GM19324 (cell line): Measurements from ENCODE around the gene FRAT1.
"Not testable (repeated sequence)": the region's sequence is repeated elsewhere in the genome, so short reads cannot be mapped to it uniquely, and the experiment has no call there.

Experiments used
- ATAC-seq: cut with Tn5 transposase; IDR thresholded peaks from one replicate; pipeline ENCODE4 v1.9.1; 2021; ENCODE audit warnings: mild to moderate bottlenecking, moderate library complexity; ENCODE audit not compliant: unreplicated experiment, low FRiP score

Gene FRAT1

GRCh38 chr10:97333601-97334369 lies 14.7 kb downstream of the FRAT1 start:
- ATAC-seq: peak; percentile 23

GRCh38 chr10:97334370-97335175 lies 15.5 kb downstream of the FRAT1 start, which contains the start of gene FRAT2:
TSS of gene FRAT2 (minus strand) at chr10:97334729. CDS start at chr10:97334572, 157 bp downstream.
- ATAC-seq: peak; percentile 87

GRCh38 chr10:97335188-97335619 lies 16.1 kb downstream of the FRAT1 start:
- no peak for ATAC-seq

GRCh38 chr10:97336006-97336405 lies 16.9 kb downstream of the FRAT1 start:
- ATAC-seq: no peak

GRCh38 chr10:97336446-97336845 lies 17.4 kb downstream of the FRAT1 start:
- no peak for ATAC-seq

- no peak for ATAC-seq
Observed at GRCh38 chr10:97336942-97337831, 18.1 kb downstream of the FRAT1 start.

GRCh38 chr10:97338041-97338440 lies 19.0 kb downstream of the FRAT1 start:
- ATAC-seq: no peak

- ATAC-seq: no peak
Observed at GRCh38 chr10:97341416-97341815, 22.3 kb downstream of the FRAT1 start.

GRCh38 chr10:97343664-97344063 lies 24.6 kb downstream of the FRAT1 start:
- ATAC-seq: not testable (repeated sequence)

GRCh38 chr10:97347317-97347716 lies 28.2 kb downstream of the FRAT1 start:
- no peak for ATAC-seq

- ATAC-seq: no peak
Observed at GRCh38 chr10:97349752-97350513, 30.9 kb downstream of the FRAT1 start.

- no peak for ATAC-seq
Observed at GRCh38 chr10:97353945-97354344, 34.9 kb downstream of the FRAT1 start.

- ATAC-seq: no peak
Observed at GRCh38 chr10:97355571-97355975, 36.5 kb downstream of the FRAT1 start.

- ATAC-seq: no peak
Observed at GRCh38 chr10:97356318-97356914, 37.3 kb downstream of the FRAT1 start.

- no peak for ATAC-seq
Observed at GRCh38 chr10:97356918-97357317, 37.8 kb downstream of the FRAT1 start.

- no peak for ATAC-seq
Observed at GRCh38 chr10:97358349-97358748, 39.3 kb downstream of the FRAT1 start.

GRCh38 chr10:97358781-97359180 lies 39.7 kb downstream of the FRAT1 start:
- no peak for ATAC-seq

GRCh38 chr10:97360705-97361536 lies 41.9 kb downstream of the FRAT1 start:
- ATAC-seq: no peak

- ATAC-seq: no peak
Observed at GRCh38 chr10:97361537-97361901, 42.4 kb downstream of the FRAT1 start.
